Keratinocyte (primary cell): ENCODE results near the gene GRIK2. TPM values are rescaled to one million over a fixed set of nuclear protein-coding genes. Genes with fewer than 3 reads are reported as not detected.
A peak's percentile ranks its signal among the peaks of the same experiment; 100 is the strongest.

Experiments used
- DNase-seq: peaks from one replicate; pipeline ENCODE4 v3.0.0-alpha.2; 2011; ENCODE audit warnings: low read depth, missing footprints, low spot score
- FAIRE-seq: peaks from 2 replicates; lab custom pipeline; 2011; peaks lifted over from hg19 to GRCh38; lab: Jason Lieb, UNC
- H2AFZ ChIP-seq: 2 replicates; pipeline ENCODE4 v1.6.0; 2012; ENCODE audit warnings: low read length, control low read depth, inconsistent platforms; ENCODE audit not compliant: control insufficient read depth
- H3K27ac ChIP-seq: 2 replicates; pipeline ENCODE4 v1.5.1; 2011; ENCODE audit warnings: low read length; ENCODE audit not compliant: control insufficient read depth, insufficient read depth
- H3K27me3 ChIP-seq: 3 replicates; pipeline ENCODE4 v1.6.0; 2011; ENCODE audit warnings: low read length; ENCODE audit not compliant: control insufficient read depth, insufficient read depth; ENCODE audit errors: extremely low read depth
- H3K36me3 ChIP-seq, 2 experiments: 2 replicates in 1 of 2; 3 replicates in 1 of 2; pipeline ENCODE4 v1.5.1; 2011; ENCODE audit warnings: low read length in 2 of 2, mild to moderate bottlenecking in 1 of 2; ENCODE audit not compliant: control insufficient read depth in 2 of 2, insufficient read depth in 2 of 2; ENCODE audit errors: extremely low read depth in 1 of 2
- H3K4me1 ChIP-seq: 3 replicates; pipeline ENCODE4 v1.5.1; 2011; ENCODE audit warnings: low read length; ENCODE audit not compliant: control insufficient read depth, insufficient read depth; ENCODE audit errors: extremely low read depth
- H3K4me2 ChIP-seq: 3 replicates; pipeline ENCODE4 v1.6.0; 2011; ENCODE audit warnings: low read depth, low read length; ENCODE audit not compliant: control insufficient read depth, insufficient read depth; ENCODE audit errors: extremely low read depth
- H3K4me3 ChIP-seq, 3 experiments: fragments of 200-600 bp in 1 of 3; sonication (generic) in 1 of 3; 2 replicates in 2 of 3; 3 replicates in 1 of 3; pipeline ENCODE4 v1.5.1; 2011 to 2016; ENCODE audit warnings: low read length in 3 of 3, mild to moderate bottlenecking in 3 of 3, control low read depth in 2 of 3, inconsistent platforms in 1 of 3, low read depth in 1 of 3, mixed read lengths in 1 of 3, mixed run types in 1 of 3, moderate library complexity in 1 of 3; ENCODE audit not compliant: control insufficient read depth in 2 of 3, insufficient read depth in 2 of 3; ENCODE audit errors: extremely low read depth in 1 of 3
- H3K79me2 ChIP-seq: 2 replicates; pipeline ENCODE4 v1.6.0; 2012; ENCODE audit warnings: low read length; ENCODE audit not compliant: control insufficient read depth, insufficient read depth
- H3K9ac ChIP-seq: 3 replicates; pipeline ENCODE4 v1.6.0; 2011; ENCODE audit warnings: low read length; ENCODE audit not compliant: control insufficient read depth, insufficient read depth; ENCODE audit errors: extremely low read depth
- H3K9me1 ChIP-seq: 3 replicates; pipeline ENCODE4 v1.6.0; 2011; ENCODE audit warnings: low read length; ENCODE audit not compliant: control insufficient read depth, insufficient read depth; ENCODE audit errors: extremely low read depth
- H3K9me3 ChIP-seq: 2 replicates; pipeline ENCODE4 v1.5.1; 2012; ENCODE audit warnings: low read depth, low read length; ENCODE audit not compliant: control insufficient read depth
- H4K20me1 ChIP-seq: 3 replicates; pipeline ENCODE4 v1.6.0; 2011; ENCODE audit warnings: low read length; ENCODE audit not compliant: control insufficient read depth, insufficient read depth; ENCODE audit errors: extremely low read depth
- CTCF ChIP-seq, 3 experiments: IDR thresholded peaks in 1 of 3; conservative IDR thresholded peaks in 1 of 3; optimal IDR thresholded peaks in 1 of 3; 2 replicates in 2 of 3; 3 replicates in 1 of 3; pipeline versions ENCODE3 to v1.5.1; 2011; ENCODE audit warnings: low read length in 3 of 3, mild to moderate bottlenecking in 3 of 3, moderate library complexity in 2 of 3, control low read depth in 1 of 3, inconsistent platforms in 1 of 3; ENCODE audit not compliant: insufficient read depth in 2 of 3; ENCODE audit errors: extremely low read depth in 1 of 3
- EZH2 ChIP-seq: IDR thresholded peaks from one replicate; pipeline ENCODE4 v1.6.1; 2012; ENCODE audit warnings: inconsistent platforms, mild to moderate bottlenecking, low read length, moderate library complexity
- dilution Hi-C: fragments of 300-500 bp; cut with MboI; formaldehyde crosslinking; loops from one replicate; pipeline ENCODE4 v1.7.0; 2020; ENCODE audit warnings: low sequenced_read_pairs; ENCODE audit not compliant: extremely low pct_ligation_motif_present
- polyA plus RNA-seq, 5 experiments: library from polyadenylated mRNA; depleted of rRNA in 3 of 5; stranded (reverse) in 3 of 5; stranded (forward) in 1 of 5; unstranded in 1 of 5; fragments of >200 nt; gene quantifications; 1 replicate in 1 of 5; 2 replicates in 3 of 5; 3 replicates in 1 of 5; pipeline versions ENCODE4 v1.2.1 to v1.2.3, GENCODE V29; 2011 to 2012; ENCODE audit warnings: missing spikeins in 2 of 5, low read depth in 1 of 5, low replicate concordance in 1 of 5

The GRIK2 gene
- polyA plus RNA-seq, 1 donor (not counting 4 experiments of a cell fraction or from before 2014, with no cell fraction given): 0.01 TPM

GRCh38 chr6:101443315-101443714 lies 49.8 kb downstream of the GRIK2 start:
- dilution Hi-C loops: no loop called here

GRCh38 chr6:101444717-101445116 lies 51.2 kb downstream of the GRIK2 start:
- dilution Hi-C loops: no loop called here
- no peak overlapping the region for H3K27ac ChIP-seq
- no peak overlapping the region for H3K4me3 ChIP-seq
- H3K9ac ChIP-seq: no peak overlapping the region
- DNase-seq (no peak), FAIRE-seq (no peak)
- H3K27me3 ChIP-seq: no peaks in the 10 kb centered on the region
- TF ChIP-seq CTCF (optimal IDR thresholded peaks at IDR 0.05 in 1 of 3, IDR thresholded peaks at IDR 0.05 in 1 of 3, conservative IDR thresholded peaks at IDR 0.05 in 1 of 3; ENCODE audit: extremely low read depth in 1 of 3, insufficient read depth in 2 of 3, low read length in 3 of 3) (no peak), EZH2 (no peak)
- H3K9me3 ChIP-seq: no peaks in the 10 kb centered on the region
- no peaks in the 10 kb centered on the region for H3K79me2 ChIP-seq
- no peak overlapping the region for H2AFZ ChIP-seq
- H4K20me1 ChIP-seq: no peaks in the 10 kb centered on the region
- no peaks in the 10 kb centered on the region for H3K36me3 ChIP-seq
- H3K4me2 ChIP-seq: no peak overlapping the region
- H3K4me1 ChIP-seq: no peaks in the 10 kb centered on the region
- H3K9me1 ChIP-seq: no peaks in the 10 kb centered on the region

More at GRCh38 chr6:101443315-101443714, 49.8 kb downstream of the GRIK2 start:
- Histone ChIP-seq H3K4me2 (no peak overlapping the region), H3K27ac (no peak overlapping the region), H3K27me3 (no peaks in the 10 kb centered on the region), H4K20me1 (no peaks in the 10 kb centered on the region), H3K9ac (no peak overlapping the region), H3K9me3 (no peaks in the 10 kb centered on the region), H3K4me1 (no peaks in the 10 kb centered on the region), H3K4me3 (no peak overlapping the region), H3K9me1 (no peaks in the 10 kb centered on the region), H3K36me3 (no peaks in the 10 kb centered on the region), H3K79me2 (no peaks in the 10 kb centered on the region), H2AFZ (no peak overlapping the region)
- DNase-seq (peak; percentile 5), FAIRE-seq (no peak)
- TF ChIP-seq CTCF (optimal IDR thresholded peaks at IDR 0.05 in 1 of 3, IDR thresholded peaks at IDR 0.05 in 1 of 3, conservative IDR thresholded peaks at IDR 0.05 in 1 of 3; ENCODE audit: extremely low read depth in 1 of 3, insufficient read depth in 2 of 3, low read length in 3 of 3): no peak
- no peak for TF ChIP-seq EZH2
